GM12878 (cell line): Measurements from ENCODE around the gene TACC3. TPM values are rescaled to one million over a fixed set of nuclear protein-coding genes. Genes with fewer than 3 reads are reported as not detected.

Experiments used
- ATAC-seq: fragments of 200-7000 bp; cut with Tn5 transposase; 3 replicates; pipeline ENCODE4 v1.9.1; 2020; ENCODE audit warnings: mild to moderate bottlenecking, moderate library complexity
- BruUV-seq: library from RNA; stranded (reverse); fragments of 400-500 nt; replicated peaks from 2 replicates; lab custom pipeline; 2021; lab: Mats Ljungman, UMichigan
- CTCF ChIA-PET: fragments of 300-600 bp; sonication (Branson Sonifier 250); formaldehyde crosslinking; extraction: SDS; loops from one replicate; lab custom pipeline; 2021; ENCODE audit warnings: inconsistent platforms; lab: Yijun Ruan, JAX
- POLR2A ChIA-PET: fragments of 350-600 bp; formaldehyde crosslinking; extraction: SDS; loops from one replicate; lab custom pipeline; 2021; ENCODE audit warnings: inconsistent platforms; lab: Charles Lee
- RAD21 ChIA-PET: fragments of 300-600 bp; sonication (Branson Sonifier 250); formaldehyde crosslinking; loops from one replicate; lab custom pipeline; 2023; ENCODE audit warnings: antibody characterized with exemption; ENCODE audit not compliant: unreplicated experiment; lab: Charles Lee
- SMC1A ChIA-PET: fragments of 300-600 bp; sonication (Branson Sonifier 250); formaldehyde crosslinking; loops from one replicate; lab custom pipeline; 2023; ENCODE audit not compliant: unreplicated experiment, uncharacterized antibody; lab: Charles Lee
- DNase-seq: peaks from one replicate; pipeline ENCODE4 v3.0.0-alpha.2; 2011; ENCODE audit warnings: low read depth, low spot score
- FAIRE-seq: peaks from 3 replicates; lab custom pipeline; 2011; peaks lifted over from hg19 to GRCh38; lab: Jason Lieb, UNC
- H2AFZ ChIP-seq: 2 replicates; pipeline ENCODE4 v1.6.0; 2011; ENCODE audit warnings: low read depth, low read length, control low read depth; ENCODE audit not compliant: control insufficient read depth
- H3K27ac ChIP-seq: 2 replicates; pipeline ENCODE4 v1.5.1; 2011; ENCODE audit warnings: control low read depth; ENCODE audit not compliant: control insufficient read depth, insufficient read depth
- H3K27me3 ChIP-seq, 2 experiments: replicated peaks in 1 of 2; 2 replicates each; pipeline versions ENCODE4 v1.6.0 to v1.6.1; 2011; ENCODE audit warnings: low read length in 1 of 2; ENCODE audit not compliant: control insufficient read depth in 2 of 2, insufficient read depth in 2 of 2
- H3K36me3 ChIP-seq, 2 experiments: 2 replicates each; pipeline ENCODE4 v1.5.1; 2011; ENCODE audit warnings: low read length in 1 of 2; ENCODE audit not compliant: control insufficient read depth in 2 of 2, insufficient read depth in 2 of 2
- H3K4me1 ChIP-seq: 2 replicates; pipeline ENCODE4 v1.6.1; 2011; ENCODE audit warnings: mild to moderate bottlenecking, low read length, moderate library complexity, mixed read lengths; ENCODE audit not compliant: control insufficient read depth, insufficient read depth
- H3K4me2 ChIP-seq: 2 replicates; pipeline ENCODE4 v1.6.0; 2011; ENCODE audit warnings: control low read depth; ENCODE audit not compliant: control insufficient read depth, insufficient read depth
- H3K4me3 ChIP-seq: fragments of 200-600 bp; sonication (generic); 2 replicates; pipeline ENCODE4 v1.5.1; 2016
- H3K79me2 ChIP-seq: 2 replicates; pipeline ENCODE4 v1.6.0; 2011; ENCODE audit warnings: low read length; ENCODE audit not compliant: control insufficient read depth, insufficient read depth
- H3K9ac ChIP-seq: 2 replicates; pipeline ENCODE4 v1.8.0; 2011; ENCODE audit warnings: low read length, control low read depth, mixed read lengths; ENCODE audit not compliant: control insufficient read depth, insufficient read depth
- H3K9me3 ChIP-seq: replicated peaks from 3 replicates; pipeline ENCODE4 v1.5.1; 2011; ENCODE audit warnings: mild to moderate bottlenecking, low read length; ENCODE audit not compliant: control insufficient read depth, insufficient read depth
- H4K20me1 ChIP-seq: 2 replicates; pipeline ENCODE4 v1.6.0; 2011; ENCODE audit not compliant: control insufficient read depth, insufficient read depth
- BRCA1 ChIP-seq: IDR thresholded peaks from 2 replicates; pipeline ENCODE4 v1.6.1; 2011; ENCODE audit warnings: low read depth, low read length, improper control_type of control experiment
- EED ChIP-seq: sonication (generic); IDR thresholded peaks from 2 replicates; pipeline ENCODE4 v1.6.1; 2016; ENCODE audit warnings: antibody characterized with exemption, low read depth
- GATAD2B ChIP-seq: fragments of 450-650 bp; conservative IDR thresholded peaks from 2 replicates; pipeline ENCODE4 v1.6.1; 2017; ENCODE audit warnings: low read depth, mild to moderate bottlenecking, moderate library complexity
- IKZF1 ChIP-seq: fragments of 450-650 bp; conservative IDR thresholded peaks from 2 replicates; pipeline ENCODE4 v1.6.1; 2017; ENCODE audit warnings: antibody characterized with exemption, mild to moderate bottlenecking
- PML ChIP-seq: IDR thresholded peaks from 2 replicates; pipeline ENCODE4 v1.6.1; 2012; ENCODE audit warnings: low read length, inconsistent platforms
- RCOR1 ChIP-seq: conservative IDR thresholded peaks from 2 replicates; pipeline ENCODE4 v1.6.1; 2012; ENCODE audit warnings: low read depth, low read length, improper control_type of control experiment
- SIX5 ChIP-seq: IDR thresholded peaks from 2 replicates; pipeline ENCODE4 v1.6.1; 2011; ENCODE audit warnings: mild to moderate bottlenecking, low read depth, low read length, moderate library complexity; ENCODE audit not compliant: severe bottlenecking
- SMAD1 ChIP-seq: fragments of 450-650 bp; IDR thresholded peaks from 2 replicates; pipeline ENCODE4 v1.6.1; 2018; ENCODE audit warnings: mild to moderate bottlenecking, low read depth; ENCODE audit not compliant: partially characterized antibody
- TARDBP ChIP-seq: IDR thresholded peaks from 2 replicates; pipeline ENCODE4 v1.6.1; 2016; ENCODE audit warnings: borderline replicate concordance
- ZNF207 ChIP-seq: fragments of 450-650 bp; IDR thresholded peaks from 2 replicates; pipeline ENCODE4 v1.6.1; 2014; ENCODE audit warnings: antibody characterized with exemption, mild to moderate bottlenecking, borderline replicate concordance
- WGBS: methylation state at CpG from one replicate; pipeline ENCODE4 v1.1.6; 2016; ENCODE audit warnings: low lambda C conversion rate; ENCODE audit not compliant: insufficient replicate concordance, insufficient coverage; ENCODE audit errors: missing lambda C conversion rate; 5-methylcytosine and 5-hydroxymethylcytosine counted together
- in situ Hi-C: fragments of 300-500 bp; cut with MboI; formaldehyde crosslinking; loops from 9 replicates; pipeline ENCODE4 v1.14.3; 2018; ENCODE audit warnings: mixed read lengths
- intact Hi-C: fragments of 100-400 bp; cut with micrococcal nuclease; formaldehyde crosslinking; loops from one replicate; pipeline ENCODE4 v1.14.2; 2022; ENCODE audit not compliant: unreplicated experiment
- polyA plus RNA-seq, 11 experiments: library from polyadenylated mRNA; depleted of rRNA in 4 of 11; unstranded in 6 of 11; stranded (reverse) in 5 of 11; fragments of >200 nt; fragmentation: Nextera tagmentation in 4 of 11; fragmentation: Illumina TruSeq in 1 of 11; extraction: Ambion mirVana in 4 of 11; extraction: Trizol in 1 of 11; gene quantifications; 1 replicate in 1 of 11; 2 replicates in 10 of 11; pipeline versions ENCODE4 v1.2.1 to v1.2.3, GENCODE V29; 2011 to 2016; ENCODE audit warnings: inconsistent platforms in 2 of 11, missing spikeins in 2 of 11, low read depth in 1 of 11
- total RNA-seq, 4 experiments: library from RNA; depleted of rRNA in 3 of 4; stranded (reverse); fragments of >200 nt in 3 of 4; fragmentation: Illumina TruSeq in 1 of 4; extraction: Trizol in 1 of 4; gene quantifications; 2 replicates each; pipeline versions ENCODE4 v1.2.1 to v1.2.3, GENCODE V29; 2013 to 2021
- TF ChIP-seq, protein P1 (sequence below): IDR thresholded peaks from 2 replicates; pipeline ENCODE4 v1.6.1; 2011; ENCODE audit warnings: borderline replicate concordance, low read depth, mild to moderate bottlenecking, moderate library complexity, low read length; ENCODE audit not compliant: insufficient read depth, poor library complexity, severe bottlenecking
- TF ChIP-seq, protein P2 (sequence below): fragments of 450-650 bp; IDR thresholded peaks from 2 replicates; pipeline ENCODE4 v1.6.1; 2016; ENCODE audit warnings: mild to moderate bottlenecking
- TF ChIP-seq, protein P3 (sequence below): fragments of 450-650 bp; IDR thresholded peaks from 2 replicates; pipeline ENCODE4 v1.6.1; 2017; ENCODE audit warnings: mild to moderate bottlenecking, moderate library complexity
- TF ChIP-seq, protein P4 (sequence below): IDR thresholded peaks from 2 replicates; pipeline ENCODE4 v1.6.1; 2012; ENCODE audit warnings: low read length, inconsistent platforms

The TACC3 gene
- total and polyA plus RNA-seq, 10 of the 15 experiments (the other 5 are each of a cell fraction or from before 2014, with no cell fraction given) = 2.8 to 121 (median 73.3) TPM

DNA sequence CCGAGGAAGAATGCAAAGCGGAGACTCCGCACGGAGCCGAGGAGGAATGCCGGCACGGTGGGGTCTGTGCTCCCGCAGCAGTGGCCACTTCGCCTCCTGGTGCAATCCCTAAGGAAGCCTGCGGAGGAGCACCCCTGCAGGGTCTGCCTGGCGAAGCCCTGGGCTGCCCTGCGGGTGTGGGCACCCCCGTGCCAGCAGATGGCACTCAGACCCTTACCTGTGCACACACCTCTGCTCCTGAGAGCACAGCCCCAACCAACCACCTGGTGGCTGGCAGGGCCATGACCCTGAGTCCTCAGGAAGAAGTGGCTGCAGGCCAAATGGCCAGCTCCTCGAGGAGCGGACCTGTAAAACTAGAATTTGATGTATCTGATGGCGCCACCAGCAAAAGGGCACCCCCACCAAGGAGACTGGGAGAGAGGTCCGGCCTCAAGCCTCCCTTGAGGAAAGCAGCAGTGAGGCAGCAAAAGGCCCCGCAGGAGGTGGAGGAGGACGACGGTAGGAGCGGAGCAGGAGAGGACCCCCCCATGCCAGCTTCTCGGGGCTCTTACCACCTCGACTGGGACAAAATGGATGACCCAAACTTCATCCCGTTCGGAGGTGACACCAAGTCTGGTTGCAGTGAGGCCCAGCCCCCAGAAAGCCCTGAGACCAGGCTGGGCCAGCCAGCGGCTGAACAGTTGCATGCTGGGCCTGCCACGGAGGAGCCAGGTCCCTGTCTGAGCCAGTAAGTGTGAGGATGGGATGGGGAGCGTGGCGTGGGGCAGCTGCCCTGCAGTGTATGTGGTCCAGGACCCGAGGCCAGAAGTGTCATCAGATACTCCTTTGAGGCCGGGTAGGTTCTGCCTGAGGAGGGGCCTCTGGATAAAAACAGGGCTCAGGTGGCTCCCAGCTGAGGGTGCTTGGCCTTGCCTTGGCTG is 7.0 kb downstream of the TACC3 start:
- H3K4me3 ChIP-seq = no peak overlapping the region
- peaks cover 7% of the 10 kb centered on the region for H3K4me1 ChIP-seq
- 95% methylated on average over 31 of the region's 31 CpGs for WGBS
- intact Hi-C loops (no loop called here), in situ Hi-C loops (loop anchor here (5.0 kb wide), 1 partner anchor 36 kb away; no protein-coding TSS in a partner anchor)
- ATAC-seq (no peak), DNase-seq (no peak), FAIRE-seq (no peak)
- CTCF ChIA-PET = interaction anchor here (2.2 to 15.5 kb wide), 2 partner anchors 19 to 34 kb away, joined by 9 to 317 read pairs; no protein-coding TSS in a partner anchor
- no peaks in the 10 kb centered on the region for H4K20me1 ChIP-seq
- no peak overlapping the region for H3K27ac ChIP-seq
- H3K4me2 ChIP-seq = no peak overlapping the region
- SMC1A ChIA-PET = interaction anchor here (11.0 kb wide), 1 partner anchor 35 kb away, joined by 132 read pairs; no protein-coding TSS in a partner anchor
- H3K79me2 ChIP-seq = peaks cover 38% of the 10 kb centered on the region
- no peak overlapping the region for H3K9ac ChIP-seq
- H3K9me3 ChIP-seq = no peaks in the 10 kb centered on the region
- no peak overlapping the region for H2AFZ ChIP-seq
- no peaks in the 10 kb centered on the region for H3K27me3 ChIP-seq
- RAD21 ChIA-PET = interaction anchor here (1.0 kb wide), 1 partner anchor 35 kb away, joined by 9 read pairs; no protein-coding TSS in a partner anchor
- POLR2A ChIA-PET = interaction anchor here (1.5 to 3.1 kb wide), 2 partner anchors 35 kb away, joined by 4 to 10 read pairs; no protein-coding TSS in a partner anchor
- H3K36me3 ChIP-seq = peaks cover 38 to 53% of the 10 kb centered on the region in 2 experiments; a peak in 3 of 4 replicates
- no TSS peak for BruUV-seq
- TF ChIP-seq ZNF207 = no peak
- TF ChIP-seq BRCA1 = no peak
- TF ChIP-seq PML = no peak
- no peak for TF ChIP-seq SIX5
- TF ChIP-seq TARDBP = no peak
- TF ChIP-seq, protein P1, sequence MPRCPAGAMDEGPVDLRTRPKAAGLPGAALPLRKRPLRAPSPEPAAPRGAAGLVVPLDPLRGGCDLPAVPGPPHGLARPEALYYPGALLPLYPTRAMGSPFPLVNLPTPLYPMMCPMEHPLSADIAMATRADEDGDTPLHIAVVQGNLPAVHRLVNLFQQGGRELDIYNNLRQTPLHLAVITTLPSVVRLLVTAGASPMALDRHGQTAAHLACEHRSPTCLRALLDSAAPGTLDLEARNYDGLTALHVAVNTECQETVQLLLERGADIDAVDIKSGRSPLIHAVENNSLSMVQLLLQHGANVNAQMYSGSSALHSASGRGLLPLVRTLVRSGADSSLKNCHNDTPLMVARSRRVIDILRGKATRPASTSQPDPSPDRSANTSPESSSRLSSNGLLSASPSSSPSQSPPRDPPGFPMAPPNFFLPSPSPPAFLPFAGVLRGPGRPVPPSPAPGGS = no peak
- TF ChIP-seq, protein P2, sequence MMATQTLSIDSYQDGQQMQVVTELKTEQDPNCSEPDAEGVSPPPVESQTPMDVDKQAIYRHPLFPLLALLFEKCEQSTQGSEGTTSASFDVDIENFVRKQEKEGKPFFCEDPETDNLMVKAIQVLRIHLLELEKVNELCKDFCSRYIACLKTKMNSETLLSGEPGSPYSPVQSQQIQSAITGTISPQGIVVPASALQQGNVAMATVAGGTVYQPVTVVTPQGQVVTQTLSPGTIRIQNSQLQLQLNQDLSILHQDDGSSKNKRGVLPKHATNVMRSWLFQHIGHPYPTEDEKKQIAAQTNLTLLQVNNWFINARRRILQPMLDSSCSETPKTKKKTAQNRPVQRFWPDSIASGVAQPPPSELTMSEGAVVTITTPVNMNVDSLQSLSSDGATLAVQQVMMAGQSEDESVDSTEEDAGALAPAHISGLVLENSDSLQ = no peak
- no peak for TF ChIP-seq EED
- TF ChIP-seq, protein P3, sequence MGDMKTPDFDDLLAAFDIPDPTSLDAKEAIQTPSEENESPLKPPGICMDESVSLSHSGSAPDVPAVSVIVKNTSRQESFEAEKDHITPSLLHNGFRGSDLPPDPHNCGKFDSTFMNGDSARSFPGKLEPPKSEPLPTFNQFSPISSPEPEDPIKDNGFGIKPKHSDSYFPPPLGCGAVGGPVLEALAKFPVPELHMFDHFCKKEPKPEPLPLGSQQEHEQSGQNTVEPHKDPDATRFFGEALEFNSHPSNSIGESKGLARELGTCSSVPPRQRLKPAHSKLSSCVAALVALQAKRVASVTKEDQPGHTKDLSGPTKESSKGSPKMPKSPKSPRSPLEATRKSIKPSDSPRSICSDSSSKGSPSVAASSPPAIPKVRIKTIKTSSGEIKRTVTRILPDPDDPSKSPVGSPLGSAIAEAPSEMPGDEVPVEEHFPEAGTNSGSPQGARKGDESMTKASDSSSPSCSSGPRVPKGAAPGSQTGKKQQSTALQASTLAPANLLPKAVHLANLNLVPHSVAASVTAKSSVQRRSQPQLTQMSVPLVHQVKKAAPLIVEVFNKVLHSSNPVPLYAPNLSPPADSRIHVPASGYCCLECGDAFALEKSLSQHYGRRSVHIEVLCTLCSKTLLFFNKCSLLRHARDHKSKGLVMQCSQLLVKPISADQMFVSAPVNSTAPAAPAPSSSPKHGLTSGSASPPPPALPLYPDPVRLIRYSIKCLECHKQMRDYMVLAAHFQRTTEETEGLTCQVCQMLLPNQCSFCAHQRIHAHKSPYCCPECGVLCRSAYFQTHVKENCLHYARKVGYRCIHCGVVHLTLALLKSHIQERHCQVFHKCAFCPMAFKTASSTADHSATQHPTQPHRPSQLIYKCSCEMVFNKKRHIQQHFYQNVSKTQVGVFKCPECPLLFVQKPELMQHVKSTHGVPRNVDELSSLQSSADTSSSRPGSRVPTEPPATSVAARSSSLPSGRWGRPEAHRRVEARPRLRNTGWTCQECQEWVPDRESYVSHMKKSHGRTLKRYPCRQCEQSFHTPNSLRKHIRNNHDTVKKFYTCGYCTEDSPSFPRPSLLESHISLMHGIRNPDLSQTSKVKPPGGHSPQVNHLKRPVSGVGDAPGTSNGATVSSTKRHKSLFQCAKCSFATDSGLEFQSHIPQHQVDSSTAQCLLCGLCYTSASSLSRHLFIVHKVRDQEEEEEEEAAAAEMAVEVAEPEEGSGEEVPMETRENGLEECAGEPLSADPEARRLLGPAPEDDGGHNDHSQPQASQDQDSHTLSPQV = no peak
- TF ChIP-seq, protein P4, sequence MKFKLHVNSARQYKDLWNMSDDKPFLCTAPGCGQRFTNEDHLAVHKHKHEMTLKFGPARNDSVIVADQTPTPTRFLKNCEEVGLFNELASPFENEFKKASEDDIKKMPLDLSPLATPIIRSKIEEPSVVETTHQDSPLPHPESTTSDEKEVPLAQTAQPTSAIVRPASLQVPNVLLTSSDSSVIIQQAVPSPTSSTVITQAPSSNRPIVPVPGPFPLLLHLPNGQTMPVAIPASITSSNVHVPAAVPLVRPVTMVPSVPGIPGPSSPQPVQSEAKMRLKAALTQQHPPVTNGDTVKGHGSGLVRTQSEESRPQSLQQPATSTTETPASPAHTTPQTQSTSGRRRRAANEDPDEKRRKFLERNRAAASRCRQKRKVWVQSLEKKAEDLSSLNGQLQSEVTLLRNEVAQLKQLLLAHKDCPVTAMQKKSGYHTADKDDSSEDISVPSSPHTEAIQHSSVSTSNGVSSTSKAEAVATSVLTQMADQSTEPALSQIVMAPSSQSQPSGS = no peak
- no peak for TF ChIP-seq IKZF1
- no peak for TF ChIP-seq SMAD1
- no peak for TF ChIP-seq RCOR1
- TF ChIP-seq GATAD2B = no peak
